B cell (primary cell): ENCODE measurements around the gene HS1BP3. TPM values are rescaled to one million over a fixed set of nuclear protein-coding genes. Genes with fewer than 3 reads are reported as not detected.
A peak's percentile ranks its signal among the peaks of the same experiment; 100 is the strongest.

Source experiments
- ATAC-seq: fragments of 200-7000 bp; cut with Tn5 transposase; one replicate; pipeline ENCODE4 v1.10.0; 2021; ENCODE audit warnings: low read depth, mild to moderate bottlenecking, moderate number of reproducible peaks, moderate library complexity
- CTCF ChIA-PET: fragments of 350-600 bp; sonication (Branson Sonifier 250); formaldehyde crosslinking; loops from one replicate; lab custom pipeline; 2021; ENCODE audit warnings: antibody characterized with exemption, inconsistent platforms; lab: Charles Lee
- POLR2A ChIA-PET: fragments of 350-600 bp; sonication (Branson Sonifier 250); formaldehyde crosslinking; loops from one replicate; lab custom pipeline; 2021; ENCODE audit warnings: antibody characterized with exemption; lab: Charles Lee
- DNase-seq: peaks from one replicate; pipeline ENCODE4 v3.0.0; 2013
- H2AFZ ChIP-seq: 2 replicates; pipeline ENCODE4 v1.6.1; 2012; ENCODE audit warnings: mild to moderate bottlenecking, low read depth, low read length; ENCODE audit not compliant: insufficient read depth, poor library complexity, severe bottlenecking
- H3K27ac ChIP-seq, 2 donors: 1 replicate in 1 of 2; 2 replicates in 1 of 2; pipeline ENCODE4 v1.5.1; 2012 to 2013; ENCODE audit warnings: low read length in 2 of 2, mild to moderate bottlenecking in 2 of 2, moderate library complexity in 1 of 2
- H3K27me3 ChIP-seq, 4 experiments: fragments of 200-600 bp in 1 of 4; sonication (generic) in 1 of 4; replicated peaks in 1 of 4; 1 replicate in 2 of 4; 2 replicates in 2 of 4; pipeline versions ENCODE4 v1.6.1 to v1.7.0; 2013 to 2016; ENCODE audit warnings: low read length in 3 of 4, mild to moderate bottlenecking in 2 of 4, mixed read lengths in 1 of 4, moderate library complexity in 1 of 4; ENCODE audit not compliant: insufficient read depth in 4 of 4, control insufficient read depth in 3 of 4; ENCODE audit errors: control extremely low read depth in 1 of 4
- H3K36me3 ChIP-seq, 2 experiments: replicated peaks in 1 of 2; 1 replicate in 1 of 2; 2 replicates in 1 of 2; pipeline versions ENCODE4 v1.6.1 to v1.7.1; 2013; ENCODE audit warnings: low read length in 1 of 2; ENCODE audit not compliant: insufficient read depth in 2 of 2, control insufficient read depth in 1 of 2; ENCODE audit errors: control extremely low read depth in 1 of 2, extremely low read depth in 1 of 2
- H3K4me1 ChIP-seq, 2 donors: fragments of 200-600 bp in 1 of 2; sonication (generic) in 1 of 2; 1 replicate in 1 of 2; 2 replicates in 1 of 2; pipeline versions ENCODE4 v1.5.1 to v1.6.1; 2013 to 2017; ENCODE audit warnings: low read length in 2 of 2; ENCODE audit not compliant: control insufficient read depth in 2 of 2, insufficient read depth in 2 of 2
- H3K4me2 ChIP-seq: replicated peaks from 2 replicates; pipeline ENCODE3; 2012; ENCODE audit warnings: mild to moderate bottlenecking, low read depth, low read length; ENCODE audit not compliant: poor library complexity, severe bottlenecking
- H3K4me3 ChIP-seq, 5 experiments: fragments of 200-600 bp in 1 of 5; sonication (generic) in 1 of 5; 1 replicate in 3 of 5; 2 replicates in 2 of 5; pipeline versions ENCODE4 v1.5.1 to v1.7.0; 2011 to 2016; ENCODE audit warnings: low read length in 4 of 5, mild to moderate bottlenecking in 4 of 5, low read depth in 2 of 5, control low read depth in 1 of 5, moderate library complexity in 1 of 5; ENCODE audit not compliant: insufficient read depth in 1 of 5; ENCODE audit errors: control extremely low read depth in 1 of 5, extremely low read depth in 1 of 5
- H3K79me2 ChIP-seq: fragments of 200-600 bp; sonication (generic); one replicate; pipeline ENCODE4 v1.6.0; 2016; ENCODE audit warnings: low read length; ENCODE audit not compliant: control insufficient read depth, insufficient read depth
- H3K9ac ChIP-seq: fragments of 200-600 bp; sonication (generic); 2 replicates; pipeline ENCODE4 v1.6.1; 2017; ENCODE audit warnings: mild to moderate bottlenecking, low read length, moderate library complexity
- H3K9me3 ChIP-seq, 3 donors: one replicate each; pipeline versions ENCODE4 v1.6.1 to v1.7.1; 2013; ENCODE audit warnings: low read length in 2 of 3; ENCODE audit not compliant: control insufficient read depth in 2 of 3, insufficient read depth in 1 of 3; ENCODE audit errors: control extremely low read depth in 1 of 3
- H4K20me1 ChIP-seq: 2 replicates; pipeline ENCODE4 v1.6.0; 2012; ENCODE audit warnings: mild to moderate bottlenecking, low read length; ENCODE audit not compliant: insufficient read depth, control insufficient read depth, poor library complexity, severe bottlenecking
- H3K27ac Mint-ChIP-seq: one replicate; pipeline ENCODE4 v1.8.0; 2021; ENCODE audit warnings: mixed read lengths
- H3K27me3 Mint-ChIP-seq: one replicate; pipeline ENCODE4 v1.8.0; 2021; ENCODE audit warnings: mixed read lengths
- H3K4me1 Mint-ChIP-seq: one replicate; pipeline ENCODE4 v1.8.0; 2021; ENCODE audit warnings: mixed read lengths
- H3K4me3 Mint-ChIP-seq: one replicate; pipeline ENCODE4 v1.8.0; 2021; ENCODE audit warnings: mixed read lengths
- H3K9me3 Mint-ChIP-seq: one replicate; pipeline ENCODE4 v1.8.0; 2022; ENCODE audit warnings: mixed read lengths; ENCODE audit not compliant: insufficient read depth
- EZH2 ChIP-seq: IDR thresholded peaks from 2 replicates; pipeline ENCODE4 v1.6.1; 2012; ENCODE audit warnings: borderline replicate concordance, low read depth, mild to moderate bottlenecking, moderate library complexity, low read length; ENCODE audit not compliant: insufficient read depth, poor library complexity, severe bottlenecking
- whole genome bisulfite sequencing: methylation state at CpG from one replicate; pipeline ENCODE4 v1.1.5; 2013; ENCODE audit warnings: missing lambda C conversion rate; ENCODE audit not compliant: insufficient coverage; 5-methylcytosine and 5-hydroxymethylcytosine counted together
- intact Hi-C: fragments of 100-400 bp; cut with micrococcal nuclease; formaldehyde crosslinking; loops from one replicate; pipeline ENCODE4 v1.10.0; 2022
- polyA plus RNA-seq: library from polyadenylated mRNA; depleted of rRNA; stranded (reverse); fragments of >200 nt; gene quantifications from 2 replicates; pipeline ENCODE4 v1.2.3, GENCODE V29; 2012
- total RNA-seq, 2 donors: library from RNA; stranded (reverse); fragments of 120-200 nt in 1 of 2; gene quantifications; 1 replicate in 1 of 2; 2 replicates in 1 of 2; pipeline versions ENCODE4 v1.2.3 to v1.2.4, GENCODE V29; 2013 to 2022
- TF ChIP-seq, protein P1 (sequence below): fragments of 200-600 bp; IDR thresholded peaks from one replicate; pipeline ENCODE4 v1.8.0; 2022; ENCODE audit warnings: antibody characterized with exemption, mild to moderate bottlenecking

The HS1BP3 gene
- total and polyA plus RNA-seq, 2 donors (not counting 1 experiment from before 2014, with no cell fraction given), result 27.8 to 28.7 TPM

DNA sequence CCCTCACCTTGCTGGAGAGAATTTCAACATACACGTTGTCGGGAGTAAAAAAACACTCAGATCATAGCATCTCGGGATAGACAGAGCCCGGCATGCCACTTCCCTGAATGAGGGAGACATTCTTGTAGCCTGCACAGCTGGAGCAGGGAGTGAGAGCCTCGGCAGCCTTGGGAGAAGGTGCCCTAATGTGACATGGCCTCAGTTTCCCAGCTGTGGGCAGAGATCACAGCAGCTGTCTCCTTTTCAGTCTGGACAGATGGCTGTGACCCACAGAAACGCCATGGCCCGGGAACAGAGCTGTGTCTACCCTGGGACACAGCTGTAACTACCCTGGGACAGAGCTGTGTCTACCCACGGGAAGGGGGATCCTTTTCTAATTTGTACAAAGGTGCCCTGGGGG, 55.9 kb downstream of the HS1BP3 start:
- peaks cover 30% of the 10 kb centered on the region for H3K27me3 Mint-ChIP-seq
- H3K4me1 Mint-ChIP-seq, result peaks cover 50% of the 10 kb centered on the region
- 86% methylated on average over 7 of the region's 8 CpGs for WGBS
- Histone ChIP-seq H3K4me1 (peaks cover 37 to 45% of the 10 kb centered on the region in 2 donors), H3K36me3 (peaks cover 0 to 2% of the 10 kb centered on the region in 2 experiments), H3K27ac (no peak overlapping the region), H3K4me3 (peak overlapping the region in 3 of 5 experiments; percentile 13 to 40 (median 39)), H3K27me3 (peaks cover 0 to 14% (median 6%) of the 10 kb centered on the region in 4 experiments), H4K20me1 (no peaks in the 10 kb centered on the region), H3K79me2 (no peaks in the 10 kb centered on the region), H3K9ac (peak overlapping the region; percentile 33), H2AFZ (no peak overlapping the region), H3K9me3 (no peaks in the 10 kb centered on the region), H3K4me2 (peak overlapping the region; percentile 66)
- POLR2A ChIA-PET, result interaction anchor here (1.9 kb wide), 1 partner anchor 148 kb away, joined by 11 read pairs; the partner anchor contains the start of gene RHOB
- CTCF ChIA-PET, result interaction anchor here (1.2 to 2.2 kb wide), 2 partner anchors 148 to 184 kb away, joined by 4 to 8 read pairs; partner anchors contain the start of gene RHOB
- no peak overlapping the region for H3K27ac Mint-ChIP-seq
- H3K9me3 Mint-ChIP-seq, result no peaks in the 10 kb centered on the region
- ATAC-seq, result no peak
- H3K4me3 Mint-ChIP-seq, result peak overlapping the region; percentile 83
- TF ChIP-seq, protein P1, sequence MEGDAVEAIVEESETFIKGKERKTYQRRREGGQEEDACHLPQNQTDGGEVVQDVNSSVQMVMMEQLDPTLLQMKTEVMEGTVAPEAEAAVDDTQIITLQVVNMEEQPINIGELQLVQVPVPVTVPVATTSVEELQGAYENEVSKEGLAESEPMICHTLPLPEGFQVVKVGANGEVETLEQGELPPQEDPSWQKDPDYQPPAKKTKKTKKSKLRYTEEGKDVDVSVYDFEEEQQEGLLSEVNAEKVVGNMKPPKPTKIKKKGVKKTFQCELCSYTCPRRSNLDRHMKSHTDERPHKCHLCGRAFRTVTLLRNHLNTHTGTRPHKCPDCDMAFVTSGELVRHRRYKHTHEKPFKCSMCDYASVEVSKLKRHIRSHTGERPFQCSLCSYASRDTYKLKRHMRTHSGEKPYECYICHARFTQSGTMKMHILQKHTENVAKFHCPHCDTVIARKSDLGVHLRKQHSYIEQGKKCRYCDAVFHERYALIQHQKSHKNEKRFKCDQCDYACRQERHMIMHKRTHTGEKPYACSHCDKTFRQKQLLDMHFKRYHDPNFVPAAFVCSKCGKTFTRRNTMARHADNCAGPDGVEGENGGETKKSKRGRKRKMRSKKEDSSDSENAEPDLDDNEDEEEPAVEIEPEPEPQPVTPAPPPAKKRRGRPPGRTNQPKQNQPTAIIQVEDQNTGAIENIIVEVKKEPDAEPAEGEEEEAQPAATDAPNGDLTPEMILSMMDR, result no peak
- no peak for TF ChIP-seq EZH2
- DNase-seq, result no peak
- intact Hi-C loops, result loop anchor here (1.0 to 5.0 kb wide), 3 partner anchors 19 to 148 kb away; partner anchors contain the start of genes HS1BP3 and RHOB

DNA sequence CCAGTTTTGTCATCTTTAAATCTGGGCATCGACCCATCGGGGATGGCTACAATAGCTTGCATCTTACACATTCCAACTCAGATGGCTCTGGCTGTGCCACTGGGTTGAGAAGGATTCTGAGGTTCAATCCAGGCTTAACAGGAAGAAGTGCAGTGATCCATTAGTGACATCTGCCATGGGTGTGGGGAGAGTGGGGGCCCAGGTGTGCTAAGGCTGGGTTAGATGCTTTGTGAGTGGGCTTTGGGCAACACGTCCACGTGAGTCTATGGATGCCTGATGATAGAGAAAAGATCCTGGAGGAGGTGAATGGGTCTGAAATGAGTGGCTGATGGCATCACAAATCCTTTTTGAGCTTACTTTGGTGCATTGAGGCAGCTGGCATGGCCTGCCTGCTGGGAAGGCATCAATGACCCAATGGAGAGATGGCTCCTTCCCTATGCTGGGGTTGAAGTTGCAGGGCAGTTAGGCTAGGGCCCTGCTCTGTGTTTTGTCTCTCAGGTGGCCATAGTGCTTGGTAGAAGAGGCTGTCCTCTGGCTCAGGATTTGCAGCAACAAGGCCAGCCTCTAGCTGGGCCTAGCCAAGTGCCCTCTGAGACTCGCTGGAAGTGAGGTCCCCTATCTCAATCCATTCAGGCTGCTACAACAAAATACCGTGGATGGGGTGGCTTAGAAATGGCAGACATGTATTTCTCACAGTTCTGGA, 56.7 kb downstream of the HS1BP3 start:
- Mint-ChIP-seq H3K27me3 (peaks cover 30% of the 10 kb centered on the region), H3K4me1 (peaks cover 50% of the 10 kb centered on the region), H3K9me3 (no peaks in the 10 kb centered on the region), H3K27ac (no peak overlapping the region), H3K4me3 (no peak overlapping the region)
- Histone ChIP-seq H4K20me1 (no peaks in the 10 kb centered on the region), H3K79me2 (no peaks in the 10 kb centered on the region), H3K4me3 (no peak overlapping the region), H3K27ac (no peak overlapping the region), H2AFZ (no peak overlapping the region), H3K4me1 (peaks cover 37 to 45% of the 10 kb centered on the region in 2 donors), H3K27me3 (peaks cover 0 to 14% (median 6%) of the 10 kb centered on the region in 4 experiments), H3K9me3 (no peaks in the 10 kb centered on the region), H3K4me2 (peak overlapping the region; percentile 66), H3K36me3 (peaks cover 0 to 2% of the 10 kb centered on the region in 2 experiments), H3K9ac (no peak overlapping the region)
- ChIA-PET CTCF (interaction anchor here (1.2 kb wide), 1 partner anchor 147 kb away, joined by 4 read pairs; the partner anchor contains the start of gene RHOB), POLR2A (interaction anchor here (0.6 kb wide), 1 partner anchor 182 kb away, joined by 9 read pairs; no protein-coding TSS in a partner anchor)
- WGBS, result 88% methylated on average over 4 of the region's 6 CpGs
- no peak for ATAC-seq
- intact Hi-C loops, result no loop called here
- no peak for DNase-seq
- no peak for TF ChIP-seq EZH2
- TF ChIP-seq, protein P1, result no peak
